Heart left ventricle (tissue), 13 donors: ENCODE results near the gene ALOX15.

ENCODE experiments used
- CTCF ChIP-seq, 12 donors: fragments of 200-600 bp; sonication (generic) in 4 of 12; IDR thresholded peaks; one replicate each; pipeline versions ENCODE4 v1.5.0 to v1.8.0; 2018 to 2022; ENCODE audit warnings: antibody characterized with exemption in 12 of 12, mild to moderate bottlenecking in 5 of 12
- POLR2A ChIP-seq, 2 donors: fragments of 450-650 bp; IDR thresholded peaks; one replicate each; pipeline ENCODE4 v1.6.1; 2017; ENCODE audit warnings: antibody characterized with exemption in 2 of 2, mild to moderate bottlenecking in 2 of 2, moderate library complexity in 2 of 2
- donor health status: ischemic (EF 13 %, LVEDD 7.1; RV severe dilation, severe dysfunction).
- donor health status: DM: no; HTN: yes; CAD: no.
- donor health status: DM: no; HTN: no; CAD: no.
- donor health status: ischemic (EF 25% LVEDD 6.9; RV normal size, moderate dysfunction).
- donor health status: ischemic (EF 25% LVEDD 5.7; RV mildly dilated, moderate dysfunction).
- donor health status: ischemic (EF 35%, LVEDD 5.7; RV mildly dilated, moderate dysfunction).
- donor health status: nonischemic (EF 11% LVEDD 7.7; RV severe dilation, severe dysfunction).
- donor health status: DM: yes; HTN: yes; CAD: no.
- donor health status: PGD.
- donor health status: ischemic (EF 29% LVEDD 5.4; RV normal size, mild dysfunction).
- donor health status: nonischemic (EF 23%, LVEDD 6.1; RV moderate dilation, normal function).

- no peak for TF ChIP-seq CTCF (IDR thresholded peaks at IDR 0.05)
- TF ChIP-seq POLR2A (IDR thresholded peaks at IDR 0.05) = no peak
These were observed at the start of gene ALOX15 for GRCh38 chr17:4641297-4642195.
